Right lobe of liver (tissue), 4 donors: Measurements from ENCODE around the gene C9orf72.

Experiments
- POLR2A ChIP-seq: fragments of 450-650 bp; IDR thresholded peaks from one replicate; pipeline ENCODE4 v1.6.1; 2017; ENCODE audit warnings: antibody characterized with exemption, mild to moderate bottlenecking
- TF ChIP-seq, protein P1 (sequence below), 4 donors: fragments of 200-600 bp in 3 of 4; fragments of 450-650 bp in 1 of 4; IDR thresholded peaks; one replicate each; pipeline versions ENCODE4 v1.5.1 to v1.8.0; 2016 to 2022; ENCODE audit warnings: antibody characterized with exemption in 4 of 4, mild to moderate bottlenecking in 2 of 4
- donor health status: DM: no; HTN: no; CAD: no.
- donor health status: DM: no; HTN: no; CAD: no.
- donor health status: DM: no; HTN: yes; CAD: no.

DNA sequence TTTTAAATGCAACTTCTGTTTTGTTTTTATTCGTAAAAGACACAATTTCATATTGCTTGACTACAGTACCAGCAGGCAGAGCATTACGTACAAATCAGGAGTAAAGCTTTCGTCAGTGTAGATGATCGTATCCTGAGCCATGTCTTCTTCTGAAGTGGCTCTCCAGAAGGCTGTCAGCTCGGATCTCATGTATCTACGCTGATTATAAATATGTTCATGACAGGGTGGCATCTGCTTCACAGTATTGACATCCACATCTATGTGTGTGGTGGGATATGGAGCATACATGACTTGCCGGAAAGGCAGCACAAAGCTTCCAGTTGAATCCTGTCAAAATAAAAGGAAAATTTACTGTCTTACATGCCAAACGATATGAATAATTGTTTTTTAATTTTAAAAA is 16.8 kb downstream of the C9orf72 start:
- TF ChIP-seq, protein P1, sequence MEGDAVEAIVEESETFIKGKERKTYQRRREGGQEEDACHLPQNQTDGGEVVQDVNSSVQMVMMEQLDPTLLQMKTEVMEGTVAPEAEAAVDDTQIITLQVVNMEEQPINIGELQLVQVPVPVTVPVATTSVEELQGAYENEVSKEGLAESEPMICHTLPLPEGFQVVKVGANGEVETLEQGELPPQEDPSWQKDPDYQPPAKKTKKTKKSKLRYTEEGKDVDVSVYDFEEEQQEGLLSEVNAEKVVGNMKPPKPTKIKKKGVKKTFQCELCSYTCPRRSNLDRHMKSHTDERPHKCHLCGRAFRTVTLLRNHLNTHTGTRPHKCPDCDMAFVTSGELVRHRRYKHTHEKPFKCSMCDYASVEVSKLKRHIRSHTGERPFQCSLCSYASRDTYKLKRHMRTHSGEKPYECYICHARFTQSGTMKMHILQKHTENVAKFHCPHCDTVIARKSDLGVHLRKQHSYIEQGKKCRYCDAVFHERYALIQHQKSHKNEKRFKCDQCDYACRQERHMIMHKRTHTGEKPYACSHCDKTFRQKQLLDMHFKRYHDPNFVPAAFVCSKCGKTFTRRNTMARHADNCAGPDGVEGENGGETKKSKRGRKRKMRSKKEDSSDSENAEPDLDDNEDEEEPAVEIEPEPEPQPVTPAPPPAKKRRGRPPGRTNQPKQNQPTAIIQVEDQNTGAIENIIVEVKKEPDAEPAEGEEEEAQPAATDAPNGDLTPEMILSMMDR (IDR thresholded peaks at IDR 0.05): no peak
- no peak for TF ChIP-seq POLR2A
